NCI-H524 (cell line): Measurements from ENCODE around the gene ZNF154.

Experiments
- DNase-seq, 2 experiments: peaks; one replicate each; lab custom pipeline; 2025; lab: John Stamatoyannopoulos, UW

Gene ZNF154

DNA sequence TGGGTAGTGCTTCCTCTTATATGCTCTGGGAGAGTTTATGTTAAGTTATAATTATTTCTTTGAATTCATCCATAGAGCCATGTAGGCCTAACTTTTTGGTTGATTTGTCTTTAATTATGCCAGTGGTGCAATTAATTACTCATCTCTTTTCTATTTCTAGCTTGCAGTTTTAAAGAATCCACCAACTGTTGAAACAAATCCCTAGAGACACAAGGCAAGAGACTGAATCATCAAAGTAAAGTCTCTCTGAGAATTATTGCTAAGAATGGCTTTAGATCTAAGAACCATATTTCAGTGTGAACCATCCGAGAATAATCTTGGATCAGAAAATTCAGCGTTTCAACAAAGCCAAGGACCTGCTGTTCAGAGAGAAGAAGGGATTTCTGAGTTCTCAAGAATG is 33.1 kb downstream of the ZNF154 start:
- DNase-seq = no peak

DNA sequence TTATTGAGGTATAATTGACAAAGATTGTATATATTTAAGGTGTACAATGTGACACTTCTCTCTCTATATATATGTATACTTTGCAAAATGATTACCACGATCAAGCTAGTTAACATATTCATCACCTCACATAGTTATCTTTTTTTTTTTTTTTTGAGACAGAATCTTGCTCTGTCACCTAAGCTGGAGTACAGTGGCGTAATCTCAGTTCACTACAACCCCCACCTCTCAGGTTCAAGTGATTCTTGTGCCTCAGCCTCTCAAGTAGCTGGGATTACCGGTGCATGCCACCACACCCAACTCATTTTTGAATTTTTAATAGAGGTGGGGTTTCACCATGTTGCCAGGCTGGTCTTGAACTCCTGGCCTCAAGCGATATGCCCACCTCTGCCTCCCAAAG is 36.5 kb downstream of the ZNF154 start:
- no peak for DNase-seq

DNA sequence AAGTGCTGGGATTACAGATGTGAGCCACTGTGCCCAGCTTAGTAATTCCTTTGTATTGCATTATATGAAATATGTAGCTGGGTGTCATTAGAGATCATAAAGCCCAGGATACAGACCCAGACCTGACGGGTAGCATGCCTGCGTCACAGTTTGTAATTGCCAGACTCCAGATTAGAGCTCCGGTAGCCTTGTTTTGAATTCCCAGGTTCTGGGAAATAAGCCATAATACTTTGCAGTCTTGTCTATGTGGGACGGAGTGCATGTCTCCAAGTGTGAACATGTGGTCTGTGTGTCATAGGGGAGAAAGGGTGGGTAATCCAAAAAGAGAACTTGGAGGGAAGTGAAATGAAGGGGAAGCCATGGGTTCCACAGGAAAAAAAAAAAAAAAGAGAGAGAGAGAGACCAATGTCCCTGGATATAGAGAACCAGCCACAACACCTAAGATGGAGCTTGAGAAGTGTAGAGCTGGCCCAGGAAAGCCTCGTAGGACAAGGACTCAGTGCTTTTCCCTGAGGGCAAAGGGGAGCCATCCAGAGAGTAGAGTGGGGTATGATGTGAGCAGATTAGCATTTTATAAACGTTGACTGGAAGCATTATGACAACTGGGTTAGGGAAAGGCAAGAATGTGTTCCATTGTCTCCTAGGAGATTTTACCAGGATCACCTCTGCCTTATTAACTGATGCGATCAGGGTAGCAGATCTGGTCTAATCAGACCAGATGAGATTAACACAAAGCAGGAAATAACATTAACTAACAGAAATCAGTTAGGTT is 37.7 kb downstream of the ZNF154 start:
- DNase-seq = no peak

DNA sequence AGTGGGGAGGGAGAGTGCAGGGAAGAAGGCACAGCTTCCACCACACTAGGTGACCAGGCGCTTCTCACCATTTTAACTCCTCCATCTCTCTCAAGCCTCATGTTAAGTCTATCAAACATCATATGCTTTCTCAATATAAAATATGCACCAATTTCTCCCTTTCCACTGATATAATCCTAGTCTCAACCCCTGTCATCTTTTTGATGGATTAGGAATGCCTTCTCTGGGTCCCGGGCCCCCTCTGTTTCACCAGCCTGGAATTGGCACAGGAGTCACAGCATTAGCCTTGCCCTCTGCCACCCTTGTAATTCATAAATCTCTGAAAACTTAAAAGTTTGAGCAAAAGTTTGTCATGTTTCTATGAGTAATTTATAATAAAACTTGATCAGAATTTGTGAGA is 40.4 kb downstream of the ZNF154 start, which contains the start of gene ZSCAN4:
TSS of gene ZSCAN4 (plus strand) at position 301 of the 400 bp plus-strand sequence. CDS start 7,211 bp downstream, outside the sequence.
- DNase-seq = no peak

DNA sequence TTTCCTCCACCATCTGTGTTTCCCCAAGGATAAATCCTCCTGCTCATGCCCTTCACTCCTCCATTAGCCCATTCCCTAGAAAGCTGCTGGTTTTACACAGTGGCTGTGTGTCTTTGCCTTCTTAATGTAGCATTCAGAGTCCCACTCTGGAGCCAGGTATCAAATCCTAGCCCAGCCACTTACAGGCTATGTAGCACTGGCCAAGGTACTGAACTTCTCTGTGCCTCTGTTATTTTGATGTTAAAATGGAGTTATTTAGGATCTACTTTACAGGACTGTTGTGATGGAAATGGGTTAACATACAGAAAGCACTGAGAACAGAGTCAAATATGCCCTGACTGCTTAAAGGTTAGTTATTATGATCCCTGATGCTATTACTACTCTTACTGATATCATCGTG is 41.8 kb downstream of the ZNF154 start:
- DNase-seq = no peak

DNA sequence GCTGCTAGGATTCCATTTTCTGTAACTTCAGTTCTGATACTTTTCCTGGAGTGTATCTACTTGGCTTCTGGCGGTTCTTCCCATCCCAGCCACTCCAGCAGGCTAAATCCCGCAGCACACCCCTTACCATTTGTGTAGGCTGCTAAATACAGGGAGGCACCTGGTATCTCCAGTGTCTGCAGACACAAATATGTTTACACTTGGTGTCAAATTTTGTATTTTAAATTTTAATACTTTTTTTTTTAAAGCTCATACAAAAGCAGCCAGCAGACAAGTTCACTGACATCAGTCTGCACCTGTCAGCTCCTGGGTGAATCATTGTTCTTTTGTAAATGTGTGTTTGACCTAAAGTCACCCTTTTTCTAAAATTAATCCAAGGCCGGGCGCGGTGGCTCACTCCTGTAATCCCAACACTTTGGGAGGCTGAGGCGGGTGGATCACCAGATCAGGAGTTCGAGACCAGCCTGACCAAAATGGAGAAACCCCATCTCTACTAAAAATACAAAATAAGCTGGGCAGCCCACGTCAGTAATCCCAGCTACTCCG is 43.7 kb downstream of the ZNF154 start:
- DNase-seq = no peak

DNA sequence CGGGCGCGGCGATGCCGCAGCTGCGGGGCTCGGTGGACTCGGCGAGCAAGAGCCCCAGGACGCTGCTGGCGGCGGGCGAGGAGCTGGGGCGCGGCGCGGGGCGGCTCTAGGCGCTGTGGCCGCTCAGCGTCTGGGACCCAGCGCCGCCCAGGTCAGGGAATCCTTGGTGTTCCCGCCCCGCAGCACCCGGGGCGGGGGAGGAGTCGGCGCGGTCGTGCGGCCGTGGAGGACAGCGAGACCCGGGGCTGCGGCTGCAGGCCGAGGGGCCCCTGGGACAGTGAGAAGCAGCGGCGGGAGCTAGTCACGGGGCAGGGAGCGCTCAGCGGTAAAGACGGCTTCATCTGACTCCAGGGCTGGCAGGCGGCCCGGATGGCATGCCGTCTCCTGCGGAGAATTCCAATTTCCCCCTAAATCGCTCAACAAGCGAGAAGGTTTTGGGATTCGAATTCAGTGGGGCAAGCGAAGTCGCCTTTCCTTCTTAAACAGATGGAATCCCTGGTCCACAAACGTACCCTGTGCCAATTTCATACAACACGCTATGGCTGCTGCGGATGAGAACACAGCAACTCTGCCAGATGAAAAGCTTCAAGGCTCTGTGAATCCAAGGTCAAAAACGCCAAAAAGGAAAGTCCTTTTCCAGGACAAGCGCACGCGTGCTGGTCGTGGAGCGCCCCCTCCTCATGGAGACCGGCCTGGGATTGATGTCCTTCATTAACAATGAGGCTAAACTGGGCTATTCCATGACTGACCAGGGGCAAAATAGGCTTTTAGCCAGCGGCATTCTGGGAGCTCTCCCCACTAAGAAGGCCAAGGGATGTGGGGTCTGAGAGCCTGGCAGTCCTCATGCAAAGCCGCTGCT is 44.5 kb downstream of the ZNF154 start:
- peak; percentile 34 to 68 for DNase-seq

DNA sequence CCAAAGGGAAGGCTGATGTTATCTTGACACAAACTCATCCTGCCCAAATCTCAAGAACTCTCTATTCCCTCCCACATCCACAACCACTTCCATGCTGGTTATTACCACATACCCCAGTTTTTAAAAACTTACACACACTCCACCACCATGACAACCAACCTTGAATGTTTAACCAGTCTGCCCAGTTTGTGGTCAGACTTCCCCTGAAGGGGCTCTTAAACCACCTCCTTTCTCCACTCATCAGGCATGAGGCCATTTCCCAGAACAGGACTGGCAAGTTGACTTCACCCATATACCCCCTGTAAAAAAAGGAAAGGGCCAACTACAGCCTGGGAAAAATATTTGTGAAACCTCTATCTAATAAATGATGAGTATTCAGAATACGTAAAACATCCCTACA is 52.7 kb downstream of the ZNF154 start:
- no peak for DNase-seq

DNA sequence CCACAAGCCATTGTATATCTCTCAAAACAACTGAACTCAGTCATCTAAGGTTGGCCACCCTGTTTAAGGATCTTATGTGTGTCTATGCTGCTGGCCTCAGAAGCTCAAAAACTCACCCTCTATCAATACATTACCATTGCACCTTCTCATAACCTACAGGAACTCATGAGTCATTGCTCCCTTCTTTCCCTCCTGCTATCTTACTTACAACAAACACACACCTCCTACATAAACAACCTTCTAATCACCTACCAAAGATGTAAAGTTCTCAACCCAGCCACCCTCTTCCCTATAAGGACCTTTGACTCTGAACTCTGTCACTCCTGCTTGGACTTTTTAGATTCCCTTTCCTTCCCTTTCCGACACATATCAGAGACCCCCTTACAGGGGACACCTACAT is 53.6 kb downstream of the ZNF154 start:
- DNase-seq = no peak

DNA sequence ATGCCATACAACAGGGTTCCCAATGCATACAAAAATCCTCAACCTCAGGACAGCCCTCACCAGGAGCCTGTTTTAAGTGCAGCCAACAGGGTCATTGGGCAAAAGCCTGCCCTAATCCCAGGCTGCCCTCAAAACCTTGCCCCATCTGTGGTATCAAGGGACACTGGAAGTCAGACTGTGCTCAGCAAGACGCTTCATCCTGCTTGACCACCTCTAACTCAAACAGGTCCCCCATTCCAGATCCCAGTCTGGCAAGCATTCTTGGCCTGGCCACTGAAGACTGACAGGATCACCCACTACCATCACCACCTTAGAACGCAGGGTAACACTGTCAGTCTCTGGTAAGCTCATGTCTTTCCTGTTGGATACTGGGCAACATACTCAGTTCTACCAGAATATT is 55.3 kb downstream of the ZNF154 start:
- no peak for DNase-seq

DNA sequence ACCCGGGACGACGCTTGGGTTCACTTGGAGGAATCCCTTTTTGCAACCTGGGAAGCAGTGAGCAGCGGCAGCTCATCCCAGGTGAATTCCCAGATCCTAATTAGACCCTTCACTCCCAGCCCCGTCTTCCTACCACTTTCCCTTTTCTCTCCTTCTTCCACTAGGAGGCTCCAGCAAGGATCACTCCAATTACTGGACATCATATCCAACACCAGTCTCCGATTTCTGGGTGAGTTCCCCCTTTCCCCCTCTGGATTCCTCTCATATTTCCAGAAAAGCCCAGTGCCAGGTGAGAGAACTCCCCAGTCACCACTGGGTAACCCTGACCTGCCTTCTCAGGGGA is 57.4 kb downstream of the ZNF154 start:
- DNase-seq = no peak

DNA sequence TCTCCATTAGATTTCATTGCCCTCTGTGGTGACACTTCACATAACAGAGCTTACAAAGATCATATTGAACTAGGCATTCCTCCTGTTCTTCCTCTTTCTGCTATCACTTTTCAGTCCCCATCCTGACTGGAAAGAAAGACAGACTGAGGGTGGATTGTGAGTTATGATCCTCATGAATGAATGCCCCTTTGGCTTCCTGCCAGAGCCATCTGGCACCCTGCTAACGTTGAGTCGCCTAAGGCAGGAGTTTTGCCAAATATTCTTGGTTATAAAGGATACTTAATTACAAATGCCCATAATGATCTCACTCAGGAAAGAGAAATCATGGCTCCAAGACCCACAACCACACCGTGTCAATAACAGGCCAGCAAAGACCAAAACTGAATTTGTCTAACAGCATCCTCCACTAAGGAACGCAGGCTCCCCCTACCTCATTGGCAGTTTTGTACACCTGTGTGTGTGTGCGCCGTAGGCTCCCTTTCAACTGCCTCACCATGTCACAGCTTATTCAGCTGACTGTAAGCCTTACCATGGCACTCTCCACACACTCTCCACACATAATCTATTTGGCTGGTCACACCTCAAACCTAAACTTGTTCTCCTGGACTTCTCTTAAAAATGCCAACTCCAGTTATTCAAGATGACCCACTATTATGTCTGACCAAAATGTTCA is 60.5 kb downstream of the ZNF154 start:
- peak; percentile 87 to 97 for DNase-seq
